Lung (tissue), 12 donors: Measurements from ENCODE around the gene SMAP1. TPM values are rescaled to one million over a fixed set of nuclear protein-coding genes. Genes with fewer than 3 reads are reported as not detected.

Source experiments
- ATAC-seq: fragments of 200-7000 bp; cut with Tn5 transposase; one replicate; pipeline ENCODE4 v1.9.1; 2020; ENCODE audit warnings: moderate number of reproducible peaks; ENCODE audit not compliant: insufficient read depth, low FRiP score
- DNase-seq, 3 donors: peaks; one replicate each; pipeline ENCODE4 v3.0.0-alpha.2; 2013 to 2017
- H3K27ac ChIP-seq, 2 donors: one replicate each; pipeline ENCODE4 v1.5.1; 2013; ENCODE audit warnings: mild to moderate bottlenecking in 2 of 2, moderate library complexity in 2 of 2, control low read depth in 1 of 2, inconsistent platforms in 1 of 2, low read depth in 1 of 2, low read length in 1 of 2
- H3K27me3 ChIP-seq, 3 donors: one replicate each; pipeline ENCODE4 v1.5.1; 2013; ENCODE audit warnings: low read length in 2 of 3; ENCODE audit not compliant: control insufficient read depth in 3 of 3, insufficient read depth in 3 of 3
- H3K36me3 ChIP-seq, 4 donors: one replicate each; pipeline ENCODE4 v1.5.1; 2013; ENCODE audit warnings: low read length in 4 of 4, mild to moderate bottlenecking in 1 of 4, moderate library complexity in 1 of 4; ENCODE audit not compliant: control insufficient read depth in 4 of 4, insufficient read depth in 4 of 4
- H3K4me1 ChIP-seq, 5 donors: one replicate each; pipeline ENCODE4 v1.5.1; 2013; ENCODE audit warnings: low read length in 5 of 5, mild to moderate bottlenecking in 2 of 5, moderate library complexity in 1 of 5; ENCODE audit not compliant: control insufficient read depth in 5 of 5, insufficient read depth in 5 of 5
- H3K4me3 ChIP-seq: one replicate; pipeline ENCODE4 v1.5.1; 2013; ENCODE audit warnings: mild to moderate bottlenecking, control low read depth, moderate library complexity
- H3K9ac ChIP-seq, 2 donors: one replicate each; pipeline ENCODE4 v1.5.1; 2013; ENCODE audit warnings: low read length in 2 of 2, control low read depth in 1 of 2; ENCODE audit not compliant: insufficient read depth in 1 of 2
- H3K9me3 ChIP-seq, 4 donors: one replicate each; pipeline ENCODE4 v1.5.1; 2013; ENCODE audit warnings: low read length in 3 of 4, mild to moderate bottlenecking in 1 of 4, moderate library complexity in 1 of 4; ENCODE audit not compliant: control insufficient read depth in 4 of 4, insufficient read depth in 3 of 4
- WGBS, 2 donors: extraction: QIAGEN DNeasy Blood & Tissue Kit; methylation state at CpG; one replicate each; pipeline ENCODE4 v1.1.7; 2013; 5-methylcytosine and 5-hydroxymethylcytosine counted together
- polyA plus RNA-seq, 2 donors: library from polyadenylated mRNA; stranded (reverse); fragments of 200-250 nt; gene quantifications; one replicate each; pipeline ENCODE4 v1.2.1, GENCODE V29; 2013
- total RNA-seq, 2 donors: library from RNA; depleted of rRNA in 1 of 2; stranded (reverse); fragments of >200 nt in 1 of 2; gene quantifications; one replicate each; pipeline ENCODE4 v1.2.1, GENCODE V29; 2014 to 2021
- TF ChIP-seq, protein P1 (sequence below): IDR thresholded peaks from 2 replicates; pipeline ENCODE4 v1.5.1; 2012; ENCODE audit warnings: mild to moderate bottlenecking; ENCODE audit errors: control extremely low read depth, extremely low read depth
- donor health status: control.
- donor health status: control.
- donor health status: Bipolar disorder and iron deficiency.
- donor health status: healthy.
- donor health status: DM: yes; HTN: yes; CAD: no.

The SMAP1 gene
- total and polyA plus RNA-seq, 4 donors = 16.5 to 31.8 (median 19.6) TPM

GRCh38 chr6:70724524-70724923 lies 56.8 kb downstream of the SMAP1 start:
- TF ChIP-seq, protein P1, sequence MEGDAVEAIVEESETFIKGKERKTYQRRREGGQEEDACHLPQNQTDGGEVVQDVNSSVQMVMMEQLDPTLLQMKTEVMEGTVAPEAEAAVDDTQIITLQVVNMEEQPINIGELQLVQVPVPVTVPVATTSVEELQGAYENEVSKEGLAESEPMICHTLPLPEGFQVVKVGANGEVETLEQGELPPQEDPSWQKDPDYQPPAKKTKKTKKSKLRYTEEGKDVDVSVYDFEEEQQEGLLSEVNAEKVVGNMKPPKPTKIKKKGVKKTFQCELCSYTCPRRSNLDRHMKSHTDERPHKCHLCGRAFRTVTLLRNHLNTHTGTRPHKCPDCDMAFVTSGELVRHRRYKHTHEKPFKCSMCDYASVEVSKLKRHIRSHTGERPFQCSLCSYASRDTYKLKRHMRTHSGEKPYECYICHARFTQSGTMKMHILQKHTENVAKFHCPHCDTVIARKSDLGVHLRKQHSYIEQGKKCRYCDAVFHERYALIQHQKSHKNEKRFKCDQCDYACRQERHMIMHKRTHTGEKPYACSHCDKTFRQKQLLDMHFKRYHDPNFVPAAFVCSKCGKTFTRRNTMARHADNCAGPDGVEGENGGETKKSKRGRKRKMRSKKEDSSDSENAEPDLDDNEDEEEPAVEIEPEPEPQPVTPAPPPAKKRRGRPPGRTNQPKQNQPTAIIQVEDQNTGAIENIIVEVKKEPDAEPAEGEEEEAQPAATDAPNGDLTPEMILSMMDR = no peak
- H3K4me3 ChIP-seq = no peak overlapping the region
- H3K36me3 ChIP-seq = no peaks in the 10 kb centered on the region
- H3K9ac ChIP-seq = no peak overlapping the region
- WGBS, 2 donors = 64 to 68% methylated on average over 2 of the region's 2 CpGs
- H3K27ac ChIP-seq = no peak overlapping the region
- peaks cover 0 to 2% (median 0%) of the 10 kb centered on the region in 5 donors for H3K4me1 ChIP-seq
- ATAC-seq (no peak), DNase-seq (no peak)
- no peaks in the 10 kb centered on the region for H3K9me3 ChIP-seq
- H3K27me3 ChIP-seq = no peaks in the 10 kb centered on the region

- Histone ChIP-seq H3K36me3 (no peaks in the 10 kb centered on the region), H3K4me3 (no peak overlapping the region), H3K27me3 (no peaks in the 10 kb centered on the region), H3K4me1 (peaks cover 0 to 11% (median 0%) of the 10 kb centered on the region in 5 donors), H3K27ac (no peak overlapping the region), H3K9ac (no peak overlapping the region), H3K9me3 (no peaks in the 10 kb centered on the region)
- ATAC-seq (no peak), DNase-seq (no peak)
- TF ChIP-seq, protein P1 = no peak
- 89 to 90% methylated on average over 3 of the region's 3 CpGs for WGBS, 2 donors
Observed at GRCh38 chr6:70725817-70726415, 58.2 kb downstream of the SMAP1 start.

DNA sequence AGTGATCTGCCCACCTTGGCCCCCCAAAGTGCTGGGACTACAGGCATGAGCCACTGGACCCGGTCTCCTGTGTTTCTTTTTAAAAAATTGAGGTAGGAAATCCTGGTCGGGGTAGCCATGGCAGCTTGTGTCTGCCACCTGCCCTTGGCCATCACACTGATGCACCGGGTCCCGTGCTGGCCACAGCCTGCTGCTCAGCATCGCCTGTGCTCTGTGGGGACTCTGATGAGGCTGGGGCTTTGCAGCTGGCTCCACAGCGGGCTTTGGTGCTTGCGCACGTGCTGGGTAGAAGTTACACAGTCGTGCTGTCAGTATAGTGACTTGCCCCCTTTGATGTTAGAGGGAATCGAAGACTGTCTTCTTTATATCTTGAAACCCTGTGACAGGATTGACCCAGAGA lies 66.7 kb downstream of the SMAP1 start:
- no peak overlapping the region for H3K27ac ChIP-seq
- no peak for ATAC-seq
- no peak overlapping the region for H3K9ac ChIP-seq
- WGBS, 2 donors = 96 to 97% methylated on average over 10 of the region's 10 CpGs
- H3K4me3 ChIP-seq = no peak overlapping the region
- DNase-seq = no peak
- H3K4me1 ChIP-seq = peaks cover 0 to 17% (median 0%) of the 10 kb centered on the region in 5 donors
- TF ChIP-seq, protein P1 = no peak
- no peaks in the 10 kb centered on the region for H3K9me3 ChIP-seq
- H3K27me3 ChIP-seq = no peaks in the 10 kb centered on the region
- peaks cover 0 to 9% (median 3%) of the 10 kb centered on the region in 4 donors for H3K36me3 ChIP-seq

GRCh38 chr6:70734979-70735378 lies 67.3 kb downstream of the SMAP1 start:
- no peaks in the 10 kb centered on the region for H3K9me3 ChIP-seq
- H3K9ac ChIP-seq = no peak overlapping the region
- no peak overlapping the region for H3K4me3 ChIP-seq
- no peaks in the 10 kb centered on the region for H3K27me3 ChIP-seq
- DNase-seq = no peak
- 83 to 85% methylated on average over 1 of the region's 1 CpG for WGBS, 2 donors
- ATAC-seq = no peak
- peaks cover 0 to 11% (median 0%) of the 10 kb centered on the region in 5 donors for H3K4me1 ChIP-seq
- H3K36me3 ChIP-seq = peaks cover 0 to 9% (median 3%) of the 10 kb centered on the region in 4 donors
- no peak overlapping the region for H3K27ac ChIP-seq
- TF ChIP-seq, protein P1 = no peak
